ENCODE data around the gene HDLBP. TPM values are rescaled to one million over a fixed set of nuclear protein-coding genes. Genes with fewer than 3 reads are reported as not detected.

Gene HDLBP
- total and polyA plus RNA-seq, 10 of the 15 experiments (the other 5 are each of a cell fraction or from before 2014, with no cell fraction given): 19.5 to 383 (median 249) TPM

- TF ChIP-seq ZNF687 (IDR thresholded peaks at IDR 0.05): no peak
- no peak for TF ChIP-seq TCF3 (IDR thresholded peaks at IDR 0.05; ENCODE audit: borderline replicate concordance, insufficient read depth, low read depth, low read length)
- no peak for TF ChIP-seq BMI1 (IDR thresholded peaks at IDR 0.05; ENCODE audit: borderline replicate concordance)
- TF ChIP-seq ESRRA (IDR thresholded peaks at IDR 0.05; ENCODE audit: low read length): no peak
- TF ChIP-seq SMAD1 (IDR thresholded peaks at IDR 0.05; ENCODE audit: low read depth, partially characterized antibody): no peak
- no peak for TF ChIP-seq HDAC6 (IDR thresholded peaks at IDR 0.05; ENCODE audit: unreplicated experiment)
- no peak for TF ChIP-seq MYC (IDR thresholded peaks at IDR 0.05; ENCODE audit: insufficient read depth, insufficient read length, insufficient replicate concordance, low read length, severe bottlenecking)
- TF ChIP-seq TCF12 (IDR thresholded peaks at IDR 0.05; ENCODE audit: low read depth, low read length): no peak
Observed at GRCh38 chr2:241285596-241285995, 29.9 kb downstream of the HDLBP start (continued).

GRCh38 chr2:241282555-241282954 is 32.9 kb downstream of the HDLBP start:
- no peak for TF ChIP-seq HDAC6 (IDR thresholded peaks at IDR 0.05; ENCODE audit: unreplicated experiment)
- Histone ChIP-seq H4K20me1 (ENCODE audit: control insufficient read depth, insufficient read depth) (no peaks in the 10 kb centered on the region), H3K9ac (ENCODE audit: control insufficient read depth, insufficient read depth, low read length) (no peak overlapping the region), H3K79me2 (ENCODE audit: control insufficient read depth, insufficient read depth, low read length) (peaks cover 73% of the 10 kb centered on the region), H3K9me3 (replicated peaks; ENCODE audit: control insufficient read depth, insufficient read depth, low read length) (no peaks in the 10 kb centered on the region), H3K4me2 (ENCODE audit: control insufficient read depth, insufficient read depth) (no peak overlapping the region), H3K27me3 (replicated peaks in 1 of 2; ENCODE audit: control insufficient read depth in 2 of 2, insufficient read depth in 2 of 2, low read length in 1 of 2) (no peaks in the 10 kb centered on the region), H3K4me3 (no peak overlapping the region), H3K4me1 (ENCODE audit: control insufficient read depth, insufficient read depth, low read length) (peaks cover 12% of the 10 kb centered on the region), H3K36me3 (ENCODE audit: control insufficient read depth in 2 of 2, insufficient read depth in 2 of 2, low read length in 1 of 2) (peaks cover 0 to 2% of the 10 kb centered on the region in 2 experiments; a peak in 3 of 4 replicates), H3K27ac (ENCODE audit: control insufficient read depth, insufficient read depth) (no peak overlapping the region), H2AFZ (ENCODE audit: control insufficient read depth, low read depth, low read length) (no peak overlapping the region)
- BruUV-seq (replicated peaks): no TSS peak
- CTCF ChIA-PET: interaction anchor here (1.0 to 2.3 kb wide), 5 partner anchors 11 to 110 kb away, joined by 3 to 9 read pairs (median 3); no protein-coding TSS in a partner anchor
- ATAC-seq: no peak
- DNase-seq (ENCODE audit: low read depth, low spot score): no peak
- intact Hi-C loops (cut with micrococcal nuclease; ENCODE audit: unreplicated experiment): no loop called here
- POLR2A ChIA-PET: interaction anchor here (1.6 kb wide), 1 partner anchor 10 kb away, joined by 6 read pairs; no protein-coding TSS in a partner anchor
- 64% methylated on average over 5 of the region's 5 CpGs for WGBS (ENCODE audit: insufficient coverage, insufficient replicate concordance, low lambda C conversion rate, missing lambda C conversion rate)
- RAD21 ChIA-PET (ENCODE audit: unreplicated experiment): no interaction called here
- in situ Hi-C loops (cut with MboI): no loop called here
- SMC1A ChIA-PET (ENCODE audit: uncharacterized antibody, unreplicated experiment): interaction anchor here (0.7 to 1.7 kb wide), 3 partner anchors 10 to 109 kb away, joined by 3 to 6 read pairs (median 4); no protein-coding TSS in a partner anchor
- FAIRE-seq: no peak

Measured in GM12878 (cell line).